Smooth muscle cell of the brain vasculature (primary cell): ENCODE results near the gene RTP5.
"Not testable (repeated sequence)": the region's sequence is repeated elsewhere in the genome, so short reads cannot be mapped to it uniquely, and the experiment has no call there.

Experiments used
- DNase-seq: peaks from one replicate; pipeline ENCODE4 v3.0.0-alpha.2; 2012; ENCODE audit warnings: low read depth, low spot score

Gene RTP5

DNA sequence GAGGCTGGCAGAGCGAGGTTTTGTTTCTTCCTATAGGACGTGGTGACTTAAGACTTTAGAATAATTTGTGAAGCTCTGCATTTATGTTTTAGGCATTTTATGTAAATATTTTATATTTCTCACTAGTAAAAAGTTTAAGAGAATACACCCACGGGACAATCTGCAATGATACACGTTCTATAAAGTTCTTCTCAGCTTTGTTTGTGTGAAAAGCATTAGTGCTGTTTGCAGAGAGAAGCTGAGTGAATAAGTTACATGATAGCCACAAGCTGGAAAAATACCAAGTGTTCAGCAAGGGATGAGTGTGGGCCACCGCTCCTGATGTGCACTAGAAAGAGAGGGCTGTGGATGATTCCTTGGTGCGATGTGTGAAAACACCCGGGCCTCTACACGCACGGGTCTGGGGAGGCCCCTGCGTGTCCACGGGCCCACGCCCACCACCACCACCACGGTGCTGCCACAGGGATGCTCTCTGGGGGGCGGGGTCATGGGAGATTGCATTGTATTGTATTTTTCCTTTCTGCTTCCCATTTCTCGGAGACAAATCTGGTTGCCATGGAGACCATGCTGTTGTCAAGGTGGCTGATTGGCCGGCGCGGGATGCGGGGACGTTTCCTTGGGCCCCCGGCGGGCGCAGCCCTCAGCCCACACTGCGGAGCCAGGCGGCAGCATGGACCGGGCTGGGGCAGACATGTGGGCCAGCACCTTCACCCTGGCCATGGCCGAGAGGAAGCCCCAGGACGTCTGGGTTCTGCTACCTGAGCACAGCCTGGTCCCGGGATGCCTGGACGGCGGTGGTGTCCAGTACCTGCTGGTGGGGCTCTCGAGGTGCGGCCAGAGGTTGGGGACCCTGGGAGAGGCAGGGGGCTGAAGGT lies at the start of gene RTP5:
Gene RTP5, plus strand, starts transcription at position 643 of the 875 bp plus-strand sequence. Its CDS starts 28 bp downstream, at position 671.
- DNase-seq = no peak

DNA sequence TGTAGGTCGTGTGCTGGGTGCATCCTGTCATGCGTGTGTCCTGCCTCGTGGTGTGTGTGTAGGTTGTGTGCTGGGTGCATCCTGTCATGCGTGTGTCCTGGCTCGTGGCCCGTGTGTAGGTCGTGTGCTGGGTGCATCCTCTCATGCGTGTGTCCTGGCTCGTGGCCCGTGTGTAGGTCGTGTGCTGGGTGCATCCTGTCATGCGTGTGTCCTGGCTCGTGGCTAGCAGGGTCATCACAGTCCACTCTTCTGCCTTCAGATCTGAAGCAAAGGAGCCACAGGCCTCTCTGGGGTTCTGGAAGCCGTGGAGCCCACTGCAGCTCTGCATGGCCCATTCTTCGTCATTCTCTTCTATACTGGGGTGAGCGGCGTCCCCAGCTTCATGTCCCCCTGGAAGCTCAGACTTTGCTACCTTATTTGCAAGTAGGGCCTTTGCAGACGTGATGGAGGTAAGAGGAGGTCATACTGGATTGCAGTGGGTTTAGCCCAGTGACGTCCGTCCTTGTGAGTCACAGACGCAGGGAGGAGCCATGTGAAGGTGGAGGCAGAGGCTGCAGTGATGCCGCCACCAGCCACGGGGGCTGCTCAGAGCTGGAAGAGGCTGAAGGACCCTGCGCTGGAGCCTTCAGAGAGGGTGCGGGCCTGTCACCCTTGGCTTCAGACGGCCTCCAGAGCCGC lies 49.4 kb upstream of the RTP5 start:
- not testable (repeated sequence) for DNase-seq

DNA sequence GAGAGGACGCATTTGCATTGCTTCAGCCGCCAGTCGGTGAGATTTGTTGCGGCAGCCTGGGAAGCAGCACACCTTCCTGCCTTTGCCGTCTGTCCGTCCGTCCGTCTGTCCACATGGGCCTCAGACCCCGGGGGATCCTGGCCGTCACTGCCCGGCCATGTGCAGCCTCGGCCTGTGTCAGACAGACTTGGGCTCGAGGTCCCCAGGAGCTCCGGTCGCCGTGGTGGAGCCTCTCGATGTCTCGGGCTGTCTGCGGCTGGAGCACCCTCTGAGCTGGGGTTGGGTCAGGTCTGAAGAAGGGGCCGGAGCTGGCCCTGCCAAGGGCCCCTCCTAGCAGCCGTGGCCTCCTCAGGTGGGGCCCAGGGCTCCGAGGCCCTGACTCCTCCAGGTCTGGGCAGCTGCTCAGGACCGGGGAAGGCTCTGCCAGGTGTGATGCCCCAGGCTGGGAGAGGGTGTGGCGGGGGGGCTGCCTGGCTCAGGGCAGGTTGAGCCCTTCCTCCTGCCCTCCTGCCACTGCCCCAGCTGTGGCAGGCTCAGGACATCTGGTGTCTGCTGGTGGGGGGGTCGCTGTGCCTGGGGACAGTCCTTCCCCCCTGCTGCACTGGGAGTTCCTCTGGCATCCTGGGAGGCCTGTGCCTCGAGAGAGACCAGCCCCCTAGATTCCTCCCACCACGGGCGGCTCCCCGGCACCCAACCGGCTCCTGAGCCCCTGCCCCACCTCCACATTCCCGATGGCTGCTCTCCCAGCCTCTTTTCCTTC lies 48.7 kb upstream of the RTP5 start:
- DNase-seq = no peak

DNA sequence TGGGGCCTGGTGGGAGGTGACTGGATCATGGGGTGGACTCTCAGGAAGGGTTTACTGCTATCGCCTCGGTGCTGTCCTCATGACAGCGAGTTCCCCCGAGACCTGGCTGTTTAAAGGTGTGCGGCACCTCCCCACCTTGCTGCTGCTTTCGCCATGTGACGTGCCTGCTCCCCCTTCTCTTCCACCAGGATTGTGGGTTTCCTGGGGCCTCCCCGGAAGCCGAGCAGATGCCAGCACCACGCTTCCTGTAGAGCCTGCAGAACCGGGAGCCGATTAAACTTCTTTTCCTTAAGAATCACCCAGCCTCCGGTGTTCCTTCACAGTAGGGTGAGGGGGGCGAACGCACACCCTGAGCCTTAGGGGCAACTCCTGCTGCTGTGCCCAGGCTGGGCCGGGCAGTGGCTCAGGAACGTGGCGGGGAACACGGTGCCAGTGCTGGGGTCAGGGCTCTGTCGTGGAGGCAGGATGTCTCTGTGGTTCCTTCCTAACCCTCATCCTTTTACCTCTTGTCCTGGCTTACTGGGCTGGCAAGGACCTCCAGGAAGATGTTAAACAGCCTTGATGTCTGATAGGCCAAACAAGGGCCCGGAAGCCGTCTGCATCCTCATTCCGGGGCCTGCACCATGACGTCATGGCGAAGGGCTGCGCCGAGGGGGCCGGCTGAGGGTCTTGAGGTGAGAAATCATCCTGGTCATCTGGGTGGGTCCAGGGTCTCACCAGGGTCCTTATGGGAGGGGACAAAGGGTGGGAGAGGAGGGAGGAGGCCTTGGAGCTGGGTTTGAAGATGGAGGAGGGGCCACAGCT lies 47.9 kb upstream of the RTP5 start:
- no peak for DNase-seq

DNA sequence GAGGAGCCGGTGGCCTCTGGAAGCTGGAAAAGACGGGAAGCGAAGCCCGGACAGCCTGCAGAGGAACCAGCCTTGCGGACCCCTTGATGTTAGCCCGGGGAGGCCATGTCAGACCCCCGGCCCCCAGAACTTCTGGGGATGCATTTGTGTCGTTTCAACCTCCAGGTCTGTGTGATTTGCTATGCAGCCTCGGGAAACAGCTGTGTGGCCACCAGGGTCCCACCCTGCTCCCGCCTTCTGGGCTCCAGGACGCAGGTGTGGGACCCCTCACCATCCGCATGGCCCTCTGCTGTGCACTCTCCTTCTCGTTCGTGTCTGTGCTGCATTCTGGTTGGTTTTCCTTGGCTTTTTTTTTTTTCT lies 47.3 kb upstream of the RTP5 start:
- DNase-seq = no peak

DNA sequence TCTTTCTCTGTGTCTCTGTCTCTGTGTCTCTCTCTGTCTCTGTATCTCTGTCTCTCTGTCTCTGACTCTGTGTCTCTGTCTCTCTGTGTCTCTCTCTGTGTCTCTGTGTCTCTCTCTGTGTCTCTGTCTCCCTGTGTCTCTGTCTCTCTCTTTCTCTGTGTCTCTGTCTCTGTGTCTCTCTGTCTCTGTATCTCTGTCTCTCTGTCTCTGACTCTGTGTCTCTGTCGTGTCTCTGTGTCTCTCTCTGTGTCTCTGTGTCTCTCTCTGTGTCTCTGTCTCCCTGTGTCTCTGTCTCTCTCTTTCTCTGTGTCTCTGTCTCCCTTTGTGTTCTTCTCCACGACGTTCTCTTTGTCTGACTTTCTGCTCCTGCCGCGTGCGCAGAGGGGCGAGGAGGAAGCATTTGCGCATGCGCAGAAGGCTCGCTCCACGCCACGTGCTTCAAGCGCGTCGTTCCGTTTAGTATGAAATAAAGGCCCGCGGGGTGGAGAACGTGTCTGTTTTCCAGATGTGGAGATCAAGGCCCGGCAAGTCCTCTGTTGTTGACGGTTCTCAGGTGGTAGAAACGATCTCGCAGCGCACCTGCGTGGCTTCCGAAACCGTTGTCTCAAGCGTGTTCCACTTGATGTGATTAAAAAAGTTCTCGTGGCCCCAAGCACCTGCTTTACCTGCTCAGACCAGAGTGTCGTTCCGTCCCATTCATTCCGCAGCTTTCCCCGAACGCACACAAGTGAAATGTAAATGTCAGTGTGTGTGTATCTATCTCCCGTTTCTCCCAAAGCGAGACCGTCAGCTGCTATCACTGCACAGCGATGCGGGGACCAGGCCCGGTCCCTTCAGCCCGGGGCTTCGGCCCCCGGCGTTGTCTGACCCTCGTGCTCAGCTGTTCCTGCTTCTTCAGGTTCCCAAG lies 45.7 kb upstream of the RTP5 start:
- DNase-seq = not testable (repeated sequence)

DNA sequence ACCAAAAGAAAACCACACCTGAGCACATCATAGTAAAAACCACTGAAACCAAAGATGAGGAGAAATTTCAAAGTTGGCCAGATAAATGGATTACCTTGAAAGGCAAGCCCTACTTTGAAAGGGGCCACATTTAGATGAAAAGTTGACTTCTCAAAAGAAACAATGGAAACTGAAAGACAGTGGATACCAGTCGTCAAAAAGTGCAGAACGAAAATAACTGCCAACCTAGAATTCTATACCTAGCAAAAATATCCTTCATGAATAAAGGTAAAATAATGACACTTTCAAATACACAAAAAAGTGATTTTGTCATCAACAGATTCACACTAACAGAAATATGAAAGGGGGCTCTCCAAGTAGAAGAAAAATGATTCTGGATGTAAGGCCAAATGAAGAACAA lies 42.1 kb upstream of the RTP5 start:
- no peak for DNase-seq

DNA sequence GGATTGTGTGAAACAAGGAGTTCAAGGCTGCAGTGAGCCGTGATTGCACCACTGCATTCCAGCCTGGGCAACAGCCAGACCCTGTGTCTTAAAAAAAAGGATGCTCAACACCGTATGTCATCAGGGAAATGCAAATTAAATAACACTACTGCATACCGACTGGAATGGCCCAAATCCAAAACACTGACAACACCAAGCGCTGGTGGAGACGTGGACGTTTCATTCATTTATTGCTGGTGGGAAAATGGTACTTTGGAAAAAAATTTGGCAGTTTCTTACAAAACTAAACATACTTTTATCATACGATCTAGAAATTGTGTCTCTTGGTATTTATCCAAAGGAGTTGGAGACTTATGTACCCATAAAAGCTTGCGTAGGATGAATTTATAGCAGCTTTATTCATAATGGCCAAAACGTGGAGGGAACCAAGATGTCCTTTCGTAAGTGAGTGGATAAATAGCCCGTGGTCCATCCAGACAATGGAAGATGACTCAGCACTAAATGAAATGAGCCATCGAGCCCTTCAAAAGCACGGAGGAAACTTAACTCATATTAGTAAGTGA lies 36.3 kb upstream of the RTP5 start:
- no peak for DNase-seq

DNA sequence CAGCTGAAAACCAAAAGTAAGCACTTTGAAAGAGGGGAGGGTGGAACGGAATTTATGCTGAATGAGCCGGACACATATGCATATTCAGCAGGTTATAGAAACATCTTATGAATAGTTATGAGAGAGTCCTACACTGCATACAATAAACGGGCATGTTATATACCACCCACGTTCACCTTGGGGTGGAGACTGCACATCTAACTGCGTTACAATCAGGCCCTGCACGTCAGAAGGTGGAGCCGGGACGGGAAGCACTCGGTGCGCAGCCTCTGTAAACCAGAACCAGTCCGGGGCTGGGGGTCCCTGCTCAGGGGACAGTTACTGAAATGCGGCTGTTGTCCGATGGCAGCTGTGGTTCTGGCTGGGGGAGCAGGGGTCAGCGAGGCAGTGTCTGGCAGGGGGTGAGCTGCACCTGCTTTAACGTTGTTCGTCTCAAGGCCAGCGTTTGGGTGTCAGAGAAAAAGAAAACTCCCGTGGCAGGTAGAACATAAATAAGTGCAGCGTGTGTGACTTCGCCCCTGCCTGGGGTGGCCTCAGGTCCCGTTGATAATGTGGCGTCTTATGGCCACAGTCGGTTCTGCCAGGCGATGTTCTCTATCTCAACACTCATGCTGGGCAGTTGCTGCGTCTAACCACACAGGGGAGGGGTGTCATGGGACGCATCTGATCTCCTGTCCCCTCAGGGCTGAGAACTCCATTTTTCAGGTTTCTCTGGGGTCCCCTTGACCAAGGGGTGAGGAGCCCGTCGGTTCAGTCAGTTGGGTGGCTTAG lies 35.6 kb upstream of the RTP5 start:
- not testable (repeated sequence) for DNase-seq

DNA sequence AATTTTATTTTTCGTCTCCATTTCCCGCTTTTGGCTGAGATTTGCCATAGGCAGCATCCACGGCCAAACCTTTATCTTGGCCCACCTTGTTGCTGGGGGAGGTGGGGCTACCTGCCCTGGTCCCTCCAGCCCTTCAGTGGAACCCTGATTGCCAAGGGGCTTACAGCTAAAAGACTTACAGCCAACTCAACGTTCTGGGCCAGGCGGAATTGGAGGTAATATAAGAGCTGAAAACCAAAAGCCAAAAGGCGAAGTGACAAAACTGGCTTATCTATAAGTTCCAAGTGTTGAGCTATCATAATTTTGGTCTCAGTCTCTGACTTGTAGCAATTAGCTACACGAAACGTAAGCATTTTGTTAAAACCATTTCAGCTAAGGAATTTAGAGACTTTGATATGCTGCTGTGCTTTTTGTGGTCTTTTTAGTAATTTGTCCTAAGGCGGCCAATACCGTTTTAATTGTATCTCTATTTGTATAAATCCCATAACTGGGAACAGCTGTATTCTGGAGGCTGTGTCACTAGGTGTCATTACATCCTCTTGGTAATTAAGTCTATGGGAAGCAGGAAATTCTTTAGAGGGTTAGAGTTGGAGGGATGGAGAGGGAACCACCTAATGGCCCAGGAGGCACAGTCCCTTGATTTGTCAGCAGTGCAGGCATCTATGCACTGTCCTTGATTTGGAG lies 34.9 kb upstream of the RTP5 start:
- DNase-seq = no peak

DNA sequence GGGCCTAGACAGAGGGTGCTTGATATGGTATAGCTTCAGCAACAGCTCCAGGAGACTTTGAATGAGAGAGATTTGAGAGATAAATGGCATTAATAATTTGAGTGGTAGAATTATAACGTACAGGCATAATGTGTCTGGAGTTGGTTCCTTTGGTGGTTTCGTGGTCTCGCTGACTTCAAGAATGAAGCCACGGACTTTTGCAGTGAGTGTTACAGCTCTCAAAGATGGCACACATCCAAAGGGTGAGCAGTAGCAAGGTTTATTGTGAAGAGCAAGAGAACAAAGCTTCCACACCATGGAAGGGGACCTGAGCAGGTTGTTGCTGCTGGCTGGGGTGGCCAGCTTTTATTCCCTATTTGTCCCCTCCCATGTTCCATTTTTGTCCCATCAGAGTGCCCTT lies 33.9 kb upstream of the RTP5 start:
- no peak for DNase-seq

DNA sequence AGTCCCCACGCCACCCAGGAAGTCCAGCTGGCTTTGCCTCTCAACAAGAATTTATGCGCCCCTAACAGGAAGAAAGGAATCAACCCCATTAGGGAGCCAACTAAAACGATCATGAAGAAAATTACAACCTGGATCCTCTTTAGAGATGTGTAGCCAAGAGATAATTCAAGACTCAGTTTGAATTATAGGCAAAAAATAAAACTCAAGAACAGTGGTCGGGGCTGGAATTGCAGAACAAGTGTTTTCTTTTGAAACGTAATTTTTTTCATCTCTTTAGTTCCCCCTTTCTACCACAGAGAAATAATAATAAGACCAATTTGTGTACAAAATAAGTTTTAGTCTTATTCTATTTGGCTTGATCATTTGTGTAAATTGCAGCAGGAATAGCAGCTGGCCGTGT lies 33.2 kb upstream of the RTP5 start:
- DNase-seq = no peak

DNA sequence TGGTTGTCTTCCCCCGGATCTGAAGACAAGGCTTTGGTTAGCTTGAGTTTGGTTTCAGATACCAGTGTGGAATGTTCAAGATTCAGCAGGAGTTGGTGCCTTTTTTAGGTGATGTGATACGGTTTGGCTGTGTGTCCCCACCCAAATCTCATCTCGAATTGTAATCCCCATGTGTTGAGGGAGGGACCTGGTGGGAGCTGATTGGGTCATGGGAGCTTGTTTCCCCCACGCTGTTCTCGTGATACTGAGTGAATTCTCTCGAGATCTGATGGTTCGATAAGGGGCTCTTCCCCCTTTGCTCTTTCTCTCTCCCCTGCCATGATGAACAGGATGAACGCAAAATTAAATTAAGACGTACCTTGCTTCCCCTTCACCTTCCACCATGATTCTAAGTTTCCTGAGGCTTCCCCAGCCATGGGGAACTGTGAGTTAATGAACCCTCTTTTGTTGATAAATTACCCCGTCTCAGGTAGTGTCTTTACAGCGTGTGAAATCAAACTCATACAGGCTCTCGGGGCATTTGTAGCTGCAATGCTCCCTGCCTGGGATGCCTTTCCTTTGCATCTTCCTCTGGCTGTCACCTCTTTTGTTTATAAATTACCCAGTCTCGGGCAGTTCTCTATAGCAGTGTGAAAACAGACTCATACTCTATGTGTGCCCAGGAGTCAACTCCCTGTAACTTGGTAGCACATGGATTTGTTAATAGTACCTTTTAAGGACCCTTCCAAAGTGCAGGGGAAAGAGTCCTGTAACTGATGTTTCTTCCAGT lies 32.1 kb upstream of the RTP5 start:
- no peak for DNase-seq

DNA sequence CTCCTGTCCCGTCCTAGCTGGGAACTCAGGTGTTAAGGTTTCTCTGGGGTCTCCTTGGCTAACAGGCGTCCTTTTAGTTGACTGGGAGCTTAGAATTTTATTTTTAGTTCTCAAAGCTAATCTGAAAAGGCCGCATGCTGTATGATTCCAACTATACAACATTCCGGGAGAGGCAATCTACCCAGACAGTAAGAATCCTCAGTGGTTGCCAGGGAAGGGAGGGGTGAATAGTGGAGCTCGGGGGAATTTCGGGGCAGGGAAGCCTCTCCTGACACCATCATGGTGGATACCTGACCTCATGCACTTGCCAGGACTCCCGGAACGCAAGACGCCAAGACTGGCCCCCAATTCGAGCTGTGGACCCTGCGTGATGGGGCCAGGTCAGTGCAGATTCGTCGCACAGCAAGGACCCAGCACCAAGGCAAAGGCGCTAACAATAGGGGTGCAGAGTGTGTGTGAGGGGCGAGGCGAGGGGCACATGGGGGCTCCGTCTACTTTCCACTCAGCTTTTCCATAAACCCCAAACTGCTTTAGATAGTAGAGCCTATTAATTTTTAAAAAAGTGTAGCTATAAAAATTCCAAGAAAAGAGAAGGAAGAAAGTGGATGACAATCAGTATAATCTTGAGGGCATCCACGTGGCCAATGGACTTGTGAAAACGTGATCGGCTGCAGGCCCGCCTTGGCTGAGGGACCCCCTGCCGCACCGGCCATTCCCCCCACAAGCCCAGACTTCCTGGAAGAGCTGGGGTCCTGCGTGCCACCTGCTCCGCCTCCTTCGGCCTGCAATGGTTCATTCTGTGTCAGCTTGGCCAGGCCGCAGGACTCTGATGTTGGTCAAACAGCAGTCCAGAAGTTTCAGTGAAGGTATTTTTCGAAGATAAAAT lies 28.1 kb upstream of the RTP5 start:
- no peak for DNase-seq

DNA sequence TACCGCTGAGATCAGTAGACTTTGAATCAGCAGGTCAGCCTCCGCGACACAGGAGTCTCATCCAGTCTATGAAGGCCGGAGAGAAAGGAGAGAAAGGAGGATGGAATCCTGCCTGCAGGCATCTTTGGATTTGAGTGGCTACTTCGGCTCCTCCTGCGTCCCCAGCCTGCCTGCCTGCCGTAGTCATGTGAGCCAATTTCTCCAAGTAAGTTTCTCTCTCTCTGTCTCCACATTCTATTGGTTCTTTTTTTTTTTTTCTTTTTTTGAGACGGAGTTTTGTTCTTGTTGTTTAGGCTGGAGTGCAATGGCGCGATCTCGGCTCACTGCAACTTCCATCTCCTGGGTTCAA lies 27.5 kb upstream of the RTP5 start:
- no peak for DNase-seq

DNA sequence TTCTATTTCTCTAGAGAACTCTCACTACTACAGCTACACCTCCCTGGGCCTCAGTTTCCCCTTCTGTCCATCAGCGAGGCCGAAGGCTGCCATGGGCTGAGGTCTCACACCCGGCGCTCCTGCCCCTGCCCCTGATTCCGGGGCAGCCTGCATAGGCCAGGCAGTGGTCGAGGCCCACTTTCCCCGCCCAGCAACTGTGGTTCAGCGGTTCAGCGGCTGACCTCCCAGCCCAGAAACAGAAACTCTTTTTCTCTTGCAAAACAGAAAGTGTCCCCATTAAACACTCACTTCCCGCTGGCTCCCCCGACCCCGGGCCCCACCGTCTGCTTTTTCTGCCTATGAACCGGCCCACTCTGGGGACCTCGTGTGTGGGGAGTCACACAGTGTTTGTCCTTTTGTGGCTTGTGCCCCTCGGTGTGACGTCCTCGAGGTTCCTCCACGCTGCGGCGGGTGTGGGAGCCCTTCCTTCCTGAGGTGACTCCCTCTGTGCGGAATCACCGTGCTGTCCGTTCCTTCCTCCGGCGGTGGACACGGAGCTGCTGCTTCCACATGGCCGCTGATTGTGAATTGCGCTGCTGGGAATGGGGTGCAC lies 26.8 kb upstream of the RTP5 start:
- no peak for DNase-seq
